Measurements from ENCODE around the gene ZNF44. TPM values are rescaled to one million over a fixed set of nuclear protein-coding genes. Genes with fewer than 3 reads are reported as not detected.

ZNF44 gene
- total and polyA plus RNA-seq, 2 of the 13 experiments (the other 11 are each of a cell fraction or from before 2014, with no cell fraction given) = 6.9 to 15.7 TPM

DNA sequence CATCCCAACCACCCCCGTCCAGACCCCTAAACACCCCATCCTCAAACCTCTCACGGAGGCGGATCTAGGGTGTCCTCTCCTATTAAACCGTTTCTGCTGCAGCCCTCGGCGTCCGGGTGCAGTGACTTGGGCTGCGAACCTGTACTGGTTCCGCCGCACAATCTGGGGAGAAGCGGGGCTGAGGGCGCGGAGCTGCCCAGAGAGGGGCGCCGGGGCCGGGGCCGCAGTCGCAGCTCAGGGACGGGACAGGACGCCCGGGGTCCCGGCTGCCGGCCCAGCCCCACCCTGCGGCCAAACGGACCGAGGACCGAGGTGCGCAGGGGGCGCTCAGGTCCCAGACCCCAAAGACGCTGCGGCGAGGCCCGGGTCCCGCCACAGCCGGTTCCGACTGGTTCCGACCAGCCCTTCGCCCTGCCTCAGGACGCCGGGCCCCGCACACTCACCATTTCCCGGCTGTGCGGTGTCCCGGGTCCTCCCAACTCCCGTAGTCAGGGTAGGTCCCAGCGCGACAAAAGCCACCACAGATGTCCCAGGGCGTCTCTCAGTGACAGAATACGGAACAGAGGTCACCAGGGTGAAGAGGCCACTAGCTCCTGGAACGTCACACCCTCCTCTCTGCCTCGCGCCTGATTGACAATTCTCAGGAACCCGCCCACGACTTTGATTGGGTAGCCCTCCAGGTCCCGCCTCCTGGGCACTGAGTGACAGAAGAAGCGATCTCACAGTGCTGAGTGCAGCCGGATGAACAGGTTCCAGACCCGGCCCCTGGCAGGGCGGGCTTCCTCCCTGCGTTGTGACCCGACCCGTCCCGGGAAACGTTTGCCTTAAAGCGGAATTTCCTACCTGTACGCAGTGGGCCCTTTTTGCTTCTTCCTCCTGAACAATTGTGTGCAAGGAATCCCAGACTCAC lies at the start of gene ZNF44 (continued):
- TF ChIP-seq ZNF567 (CRISPR knock-in tag; IDR thresholded peaks at IDR 0.05; ENCODE audit: borderline replicate concordance) (0 out of 2 replicates have a peak, but pooled peaks have one; percentile 26), SPEN (CRISPR knock-in tag; IDR thresholded peaks at IDR 0.05; ENCODE audit: low read depth) (peak; percentile 78), HMG20B (CRISPR knock-in tag; conservative IDR thresholded peaks at IDR 0.05) (0 out of 2 replicates have a peak, but pooled peaks have one; percentile 18), ZNF460 (CRISPR knock-in tag; IDR thresholded peaks at IDR 0.05; ENCODE audit: borderline replicate concordance) (no peak), ZSCAN29 (CRISPR knock-in tag; conservative IDR thresholded peaks at IDR 0.05) (no peak; the same call in 1 of the 2 replicates), ZNF30 (CRISPR knock-in tag; IDR thresholded peaks at IDR 0.05) (0 out of 2 replicates have a peak, but pooled peaks have one; percentile 63), ZNF616 (CRISPR knock-in tag; IDR thresholded peaks at IDR 0.05; ENCODE audit: low read depth) (no peak), ZSCAN20 (CRISPR knock-in tag; IDR thresholded peaks at IDR 0.05; ENCODE audit: borderline replicate concordance) (0 out of 2 replicates have a peak, but pooled peaks have one; percentile 27), MEIS1 (CRISPR knock-in tag; IDR thresholded peaks at IDR 0.05; ENCODE audit: borderline replicate concordance) (peak; percentile 87; the same call in 1 of the 2 replicates), CCDC6 (CRISPR knock-in tag; IDR thresholded peaks at IDR 0.05) (0 out of 2 replicates have a peak, but pooled peaks have one; percentile 24), PITX1 (CRISPR knock-in tag; IDR thresholded peaks at IDR 0.05) (no peak), PRPF4 (IDR thresholded peaks at IDR 0.05; ENCODE audit: low read depth, low read length, poor library complexity, severe bottlenecking) (no peak), KDM2A (CRISPR knock-in tag; IDR thresholded peaks at IDR 0.05; ENCODE audit: borderline replicate concordance, low read depth) (peak; percentile 77), ESRRA (CRISPR knock-in tag; IDR thresholded peaks at IDR 0.05; ENCODE audit: low read depth) (peak; percentile 23; the same call in 1 of the 2 replicates), ATF1 (CRISPR knock-in tag; IDR thresholded peaks at IDR 0.05) (peak; percentile 66; the same call in 1 of the 2 replicates), NCOR1 (IDR thresholded peaks at IDR 0.05; ENCODE audit: borderline replicate concordance, low read length) (no peak), GTF2F1 (IDR thresholded peaks at IDR 0.05; ENCODE audit: low read length) (no peak), ELF3 (CRISPR knock-in tag; IDR thresholded peaks at IDR 0.05) (no peak; the same call in 1 of the 2 replicates), NFE2L1 (CRISPR knock-in tag; IDR thresholded peaks at IDR 0.05; ENCODE audit: borderline replicate concordance) (no peak), SIX4 (CRISPR knock-in tag; IDR thresholded peaks at IDR 0.05) (no peak; the same call in 1 of the 2 replicates), ZNF101 (CRISPR knock-in tag; IDR thresholded peaks at IDR 0.05; ENCODE audit: borderline replicate concordance, low read depth) (no peak)
- TF ChIP-seq, protein P1, sequence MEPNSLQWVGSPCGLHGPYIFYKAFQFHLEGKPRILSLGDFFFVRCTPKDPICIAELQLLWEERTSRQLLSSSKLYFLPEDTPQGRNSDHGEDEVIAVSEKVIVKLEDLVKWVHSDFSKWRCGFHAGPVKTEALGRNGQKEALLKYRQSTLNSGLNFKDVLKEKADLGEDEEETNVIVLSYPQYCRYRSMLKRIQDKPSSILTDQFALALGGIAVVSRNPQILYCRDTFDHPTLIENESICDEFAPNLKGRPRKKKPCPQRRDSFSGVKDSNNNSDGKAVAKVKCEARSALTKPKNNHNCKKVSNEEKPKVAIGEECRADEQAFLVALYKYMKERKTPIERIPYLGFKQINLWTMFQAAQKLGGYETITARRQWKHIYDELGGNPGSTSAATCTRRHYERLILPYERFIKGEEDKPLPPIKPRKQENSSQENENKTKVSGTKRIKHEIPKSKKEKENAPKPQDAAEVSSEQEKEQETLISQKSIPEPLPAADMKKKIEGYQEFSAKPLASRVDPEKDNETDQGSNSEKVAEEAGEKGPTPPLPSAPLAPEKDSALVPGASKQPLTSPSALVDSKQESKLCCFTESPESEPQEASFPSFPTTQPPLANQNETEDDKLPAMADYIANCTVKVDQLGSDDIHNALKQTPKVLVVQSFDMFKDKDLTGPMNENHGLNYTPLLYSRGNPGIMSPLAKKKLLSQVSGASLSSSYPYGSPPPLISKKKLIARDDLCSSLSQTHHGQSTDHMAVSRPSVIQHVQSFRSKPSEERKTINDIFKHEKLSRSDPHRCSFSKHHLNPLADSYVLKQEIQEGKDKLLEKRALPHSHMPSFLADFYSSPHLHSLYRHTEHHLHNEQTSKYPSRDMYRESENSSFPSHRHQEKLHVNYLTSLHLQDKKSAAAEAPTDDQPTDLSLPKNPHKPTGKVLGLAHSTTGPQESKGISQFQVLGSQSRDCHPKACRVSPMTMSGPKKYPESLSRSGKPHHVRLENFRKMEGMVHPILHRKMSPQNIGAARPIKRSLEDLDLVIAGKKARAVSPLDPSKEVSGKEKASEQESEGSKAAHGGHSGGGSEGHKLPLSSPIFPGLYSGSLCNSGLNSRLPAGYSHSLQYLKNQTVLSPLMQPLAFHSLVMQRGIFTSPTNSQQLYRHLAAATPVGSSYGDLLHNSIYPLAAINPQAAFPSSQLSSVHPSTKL (CRISPR knock-in tag; IDR thresholded peaks at IDR 0.05) = peak; percentile 36; the same call in 1 of the 2 replicates
- TF ChIP-seq, protein P2, sequence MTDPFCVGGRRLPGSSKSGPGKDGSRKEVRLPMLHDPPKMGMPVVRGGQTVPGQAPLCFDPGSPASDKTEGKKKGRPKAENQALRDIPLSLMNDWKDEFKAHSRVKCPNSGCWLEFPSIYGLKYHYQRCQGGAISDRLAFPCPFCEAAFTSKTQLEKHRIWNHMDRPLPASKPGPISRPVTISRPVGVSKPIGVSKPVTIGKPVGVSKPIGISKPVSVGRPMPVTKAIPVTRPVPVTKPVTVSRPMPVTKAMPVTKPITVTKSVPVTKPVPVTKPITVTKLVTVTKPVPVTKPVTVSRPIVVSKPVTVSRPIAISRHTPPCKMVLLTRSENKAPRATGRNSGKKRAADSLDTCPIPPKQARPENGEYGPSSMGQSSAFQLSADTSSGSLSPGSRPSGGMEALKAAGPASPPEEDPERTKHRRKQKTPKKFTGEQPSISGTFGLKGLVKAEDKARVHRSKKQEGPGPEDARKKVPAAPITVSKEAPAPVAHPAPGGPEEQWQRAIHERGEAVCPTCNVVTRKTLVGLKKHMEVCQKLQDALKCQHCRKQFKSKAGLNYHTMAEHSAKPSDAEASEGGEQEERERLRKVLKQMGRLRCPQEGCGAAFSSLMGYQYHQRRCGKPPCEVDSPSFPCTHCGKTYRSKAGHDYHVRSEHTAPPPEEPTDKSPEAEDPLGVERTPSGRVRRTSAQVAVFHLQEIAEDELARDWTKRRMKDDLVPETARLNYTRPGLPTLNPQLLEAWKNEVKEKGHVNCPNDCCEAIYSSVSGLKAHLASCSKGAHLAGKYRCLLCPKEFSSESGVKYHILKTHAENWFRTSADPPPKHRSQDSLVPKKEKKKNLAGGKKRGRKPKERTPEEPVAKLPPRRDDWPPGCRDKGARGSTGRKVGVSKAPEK (CRISPR knock-in tag; IDR thresholded peaks at IDR 0.05; ENCODE audit: borderline replicate concordance) = peak; percentile 47; the same call in 1 of the 2 replicates

All from HepG2 (cell line).